ENCODE data around the gene ADAMTSL1.

- TF ChIP-seq CTCF (IDR thresholded peaks at IDR 0.05) (no peak), EP300 (IDR thresholded peaks at IDR 0.05) (no peak), POLR2A (IDR thresholded peaks at IDR 0.05) (no peak)
Observed at GRCh38 chr9:18606846-18607245, 132.9 kb downstream of the ADAMTSL1 start.
